HEK293 (cell line): ENCODE measurements around the gene TNS3.

Experiments
- CTCF ChIA-PET: fragments of 350-600 bp; formaldehyde crosslinking; extraction: SDS; loops from one replicate; lab custom pipeline; 2021; ENCODE audit warnings: antibody characterized with exemption; lab: Yijun Ruan, JAX
- POLR2A ChIA-PET: fragments of 300-600 bp; formaldehyde crosslinking; extraction: SDS; loops from one replicate; lab custom pipeline; 2020; ENCODE audit warnings: antibody characterized with exemption, inconsistent platforms; lab: Yijun Ruan, JAX
- H3K27ac ChIP-seq: fragments of 200-500 bp; sonication (Bioruptor generic); 2 replicates; pipeline ENCODE4 v1.5.1; 2014; ENCODE audit warnings: low read depth, low read length, control low read depth, inconsistent platforms; ENCODE audit errors: extremely low read depth
- H3K36me3 ChIP-seq, 2 experiments: fragments of 200-500 bp in 1 of 2; sonication (Bioruptor generic) in 1 of 2; 1 replicate in 1 of 2; 2 replicates in 1 of 2; pipeline ENCODE4 v1.5.1; 2014 to 2017; ENCODE audit warnings: inconsistent platforms in 2 of 2, low read length in 2 of 2; ENCODE audit not compliant: control insufficient read depth in 2 of 2, insufficient read depth in 1 of 2
- H3K4me1 ChIP-seq: fragments of 200-500 bp; sonication (Bioruptor generic); 2 replicates; pipeline ENCODE4 v1.5.1; 2014; ENCODE audit warnings: mild to moderate bottlenecking, low read length, inconsistent platforms; ENCODE audit not compliant: control insufficient read depth, insufficient read depth
- H3K4me3 ChIP-seq: 2 replicates; pipeline ENCODE4 v1.5.1; 2011; ENCODE audit warnings: low read depth, mild to moderate bottlenecking, control low read depth, low read length, moderate library complexity
- H3K9me3 ChIP-seq: fragments of 200-500 bp; sonication (Bioruptor generic); 2 replicates; pipeline ENCODE4 v1.5.1; 2014; ENCODE audit warnings: low read depth, low read length, inconsistent platforms; ENCODE audit not compliant: control insufficient read depth, insufficient read depth
- BCL6B ChIP-seq: fragments of 450-650 bp; formaldehyde crosslinking; IDR thresholded peaks from 2 replicates; pipeline ENCODE4 v1.5.1; 2017; ENCODE audit warnings: missing biosample characterization, missing genetic modification characterization
- EGR2 ChIP-seq: fragments of 450-650 bp; formaldehyde crosslinking; IDR thresholded peaks from 2 replicates; pipeline ENCODE4 v1.5.1; 2016; ENCODE audit warnings: low read depth, missing biosample characterization, missing genetic modification characterization
- GLI2 ChIP-seq: fragments of 450-650 bp; formaldehyde crosslinking; IDR thresholded peaks from 2 replicates; pipeline ENCODE4; 2017; ENCODE audit warnings: missing biosample characterization, missing genetic modification characterization, low read depth, borderline replicate concordance
- RBAK ChIP-seq: fragments of 450-650 bp; formaldehyde crosslinking; IDR thresholded peaks from 2 replicates; pipeline ENCODE4 v1.5.1; 2016; ENCODE audit warnings: missing biosample characterization, missing genetic modification characterization
- SETDB1 ChIP-seq: IDR thresholded peaks from one replicate; pipeline ENCODE4 v1.6.1; 2017; ENCODE audit warnings: mild to moderate bottlenecking, low read length, moderate library complexity, mixed read lengths; ENCODE audit not compliant: insufficient read length
- ZBTB20 ChIP-seq: fragments of 450-650 bp; formaldehyde crosslinking; IDR thresholded peaks from 2 replicates; pipeline ENCODE4 v1.5.1; 2016; ENCODE audit warnings: missing biosample characterization, missing genetic modification characterization
- ZBTB26 ChIP-seq: fragments of 450-650 bp; formaldehyde crosslinking; optimal IDR thresholded peaks from 2 replicates; pipeline ENCODE3; 2016; ENCODE audit warnings: missing biosample characterization, mild to moderate bottlenecking, missing genetic modification characterization
- ZBTB44 ChIP-seq: fragments of 450-650 bp; IDR thresholded peaks from 2 replicates; pipeline ENCODE4 v1.5.1; 2018; ENCODE audit warnings: missing biosample characterization, mild to moderate bottlenecking, missing genetic modification characterization
- ZBTB48 ChIP-seq: fragments of 450-650 bp; formaldehyde crosslinking; IDR thresholded peaks from 2 replicates; pipeline ENCODE4 v1.5.1; 2016; ENCODE audit warnings: missing biosample characterization, missing genetic modification characterization
- ZFHX2 ChIP-seq: fragments of 450-650 bp; formaldehyde crosslinking; conservative IDR thresholded peaks from 2 replicates; pipeline ENCODE4 v1.5.1; 2016; ENCODE audit warnings: missing biosample characterization, missing genetic modification characterization
- ZNF19 ChIP-seq: fragments of 450-650 bp; formaldehyde crosslinking; IDR thresholded peaks from 2 replicates; pipeline ENCODE4; 2016; ENCODE audit warnings: missing biosample characterization, missing genetic modification characterization, low read depth
- ZNF202 ChIP-seq: fragments of 450-650 bp; formaldehyde crosslinking; IDR thresholded peaks from 2 replicates; pipeline ENCODE4 v1.5.1; 2016; ENCODE audit warnings: missing biosample characterization, missing genetic modification characterization, borderline replicate concordance
- ZNF223 ChIP-seq: fragments of 450-650 bp; formaldehyde crosslinking; IDR thresholded peaks from 2 replicates; pipeline ENCODE4 v1.5.1; 2016; ENCODE audit warnings: missing biosample characterization, missing genetic modification characterization
- ZNF239 ChIP-seq: fragments of 450-650 bp; formaldehyde crosslinking; IDR thresholded peaks from 2 replicates; pipeline ENCODE4 v1.5.1; 2016; ENCODE audit warnings: missing biosample characterization, missing genetic modification characterization
- ZNF280C ChIP-seq: fragments of 450-650 bp; formaldehyde crosslinking; IDR thresholded peaks from 2 replicates; pipeline ENCODE4 v1.5.1; 2016; ENCODE audit warnings: missing biosample characterization, missing genetic modification characterization
- ZNF350 ChIP-seq: fragments of 450-650 bp; formaldehyde crosslinking; IDR thresholded peaks from 2 replicates; pipeline ENCODE4 v1.5.0; 2017; ENCODE audit warnings: missing biosample characterization, mild to moderate bottlenecking, missing genetic modification characterization
- ZNF449 ChIP-seq: fragments of 450-650 bp; formaldehyde crosslinking; IDR thresholded peaks from 2 replicates; pipeline ENCODE4 v1.5.1; 2017; ENCODE audit warnings: missing biosample characterization, mild to moderate bottlenecking, missing genetic modification characterization, moderate library complexity
- ZNF521 ChIP-seq: fragments of 450-650 bp; formaldehyde crosslinking; IDR thresholded peaks from 2 replicates; pipeline ENCODE4 v1.5.1; 2017; ENCODE audit warnings: missing biosample characterization, mild to moderate bottlenecking, missing genetic modification characterization
- ZNF555 ChIP-seq: fragments of 450-650 bp; formaldehyde crosslinking; conservative IDR thresholded peaks from 2 replicates; pipeline ENCODE4 v1.5.1; 2017; ENCODE audit warnings: missing biosample characterization, mild to moderate bottlenecking, missing genetic modification characterization, inconsistent platforms
- ZNF571 ChIP-seq: fragments of 450-650 bp; formaldehyde crosslinking; IDR thresholded peaks from 2 replicates; pipeline ENCODE4 v1.5.0; 2017; ENCODE audit warnings: missing biosample characterization, missing genetic modification characterization
- ZNF645 ChIP-seq: fragments of 450-650 bp; formaldehyde crosslinking; IDR thresholded peaks from 2 replicates; pipeline ENCODE4; 2016; ENCODE audit warnings: missing biosample characterization, missing genetic modification characterization
- ZXDB ChIP-seq: fragments of 450-650 bp; formaldehyde crosslinking; IDR thresholded peaks from 2 replicates; pipeline ENCODE4 v1.5.1; 2016; ENCODE audit warnings: missing biosample characterization, missing genetic modification characterization

The TNS3 gene

GRCh38 chr7:47248797-47249196, 333.1 kb downstream of the TNS3 start:
- POLR2A ChIA-PET = no interaction called here
- H3K36me3 ChIP-seq = no peaks in the 10 kb centered on the region
- H3K4me3 ChIP-seq = no peak overlapping the region
- no peak for TF ChIP-seq RBAK
- no peak for TF ChIP-seq ZBTB20
- no peak for TF ChIP-seq ZNF521
- no peak for TF ChIP-seq ZBTB26 (tag by site-specific recombination)
- TF ChIP-seq ZNF19 (tag by site-specific recombination) = no peak
- no peak for TF ChIP-seq ZNF350
- no peak for TF ChIP-seq ZXDB
- TF ChIP-seq ZFHX2 (tag by site-specific recombination) = no peak
- TF ChIP-seq ZNF223 (tag by site-specific recombination) = no peak
- TF ChIP-seq ZNF571 = no peak
- TF ChIP-seq SETDB1 = no peak
- TF ChIP-seq, all 188 proteins: peak for 0
- CTCF ChIA-PET = no interaction called here
- no peaks in the 10 kb centered on the region for H3K4me1 ChIP-seq
- no peak overlapping the region for H3K27ac ChIP-seq
- H3K9me3 ChIP-seq = no peaks in the 10 kb centered on the region

- no peak overlapping the region for H3K4me3 ChIP-seq
- no peaks in the 10 kb centered on the region for H3K4me1 ChIP-seq
- H3K27ac ChIP-seq = no peak overlapping the region
- no peaks in the 10 kb centered on the region for H3K36me3 ChIP-seq
- H3K9me3 ChIP-seq = no peaks in the 10 kb centered on the region
- CTCF ChIA-PET = interaction anchor here (1.5 kb wide), 1 partner anchor 66 kb away, joined by 3 read pairs; no protein-coding TSS in a partner anchor
- POLR2A ChIA-PET = no interaction called here
- no peak for TF ChIP-seq ZNF645 (tag by site-specific recombination)
- no peak for TF ChIP-seq GLI2 (tag by site-specific recombination)
- TF ChIP-seq ZNF555 (tag by site-specific recombination) = no peak
- no peak for TF ChIP-seq ZBTB48 (tag by site-specific recombination)
- TF ChIP-seq ZBTB44 (tag by site-specific recombination) = no peak
- no peak for TF ChIP-seq ZNF280C (tag by site-specific recombination)
- TF ChIP-seq BCL6B (tag by site-specific recombination) = no peak
- TF ChIP-seq ZNF202 (tag by site-specific recombination) = no peak
- no peak for TF ChIP-seq ZNF449 (tag by site-specific recombination)
- TF ChIP-seq EGR2 = no peak
- no peak for TF ChIP-seq ZNF239 (tag by site-specific recombination)
These were observed 334.8 kb downstream of the TNS3 start for GRCh38 chr7:47247132-47247531.
